ENCODE measurements around the gene KRTAP10-3. TPM values are rescaled to one million over a fixed set of nuclear protein-coding genes. Genes with fewer than 3 reads are reported as not detected.

Gene KRTAP10-3
- total and polyA plus RNA-seq, 2 of the 13 experiments (the other 11 are each of a cell fraction or from before 2014, with no cell fraction given): not detected

GRCh38 chr21:44602463-44602850, 43.9 kb upstream of the KRTAP10-3 start:
- Histone ChIP-seq H4K20me1 (ENCODE audit: insufficient read depth, low read length) (no peaks in the 10 kb centered on the region), H3K27me3 (ENCODE audit: control insufficient read depth in 1 of 2, insufficient read depth in 2 of 2, low read length in 2 of 2) (peaks cover 0 to 1% of the 10 kb centered on the region in 2 experiments; a peak in 1 of 5 replicates), H3K4me2 (ENCODE audit: low read depth, low read length) (no peak overlapping the region), H3K27ac (ENCODE audit: extremely low read length, insufficient read depth, low read length) (no peak overlapping the region), H3K4me3 (replicated peaks in 1 of 3; ENCODE audit: insufficient read depth in 1 of 3, low read depth in 2 of 3, low read length in 3 of 3) (no peak overlapping the region), H2AFZ (ENCODE audit: low read length) (no peak overlapping the region), H3K79me2 (ENCODE audit: insufficient read depth, low read length) (no peaks in the 10 kb centered on the region), H3K36me3 (replicated peaks in 1 of 2; ENCODE audit: control insufficient read depth in 1 of 2, insufficient read depth in 2 of 2, low read length in 2 of 2) (no peaks in the 10 kb centered on the region), H3K9me3 (ENCODE audit: low read length) (no peaks in the 10 kb centered on the region), H3K9ac (ENCODE audit: insufficient read depth, low read depth, low read length) (no peak overlapping the region), H3K4me1 (ENCODE audit: insufficient read depth, low read length) (no peaks in the 10 kb centered on the region)
- in situ Hi-C loops (cut with HindIII; ENCODE audit: extremely low pct_ligation_motif_present, low pct_unique_long_range_greater_than_20kb) (no loop called here), intact Hi-C loops (cut with micrococcal nuclease; ENCODE audit: unreplicated experiment) (no loop called here)
- whole genome bisulfite sequencing (ENCODE audit: low lambda C conversion rate): no CpG with 5 or more reads among the region's 21 CpGs
- CTCF ChIA-PET (ENCODE audit: low intra/inter-chr PET ratio, low total read pairs): no interaction called here
- no TSS peak for BruUV-seq (replicated peaks)
- POLR2A ChIA-PET: no interaction called here
- FAIRE-seq (no peak), ATAC-seq (no peak; the same call in 2 of the 3 replicates), DNase-seq (ENCODE audit: low spot score) (no peak)
- TF ChIP-seq BHLHE40 (IDR thresholded peaks at IDR 0.05; ENCODE audit: low read length) (no peak), EP300 (IDR thresholded peaks at IDR 0.05; ENCODE audit: low read depth in 2 of 2, low read length in 2 of 2) (no peak), EP300 (CRISPR knock-in tag; IDR thresholded peaks at IDR 0.05; ENCODE audit: borderline replicate concordance) (no peak)
- TF ChIP-seq, protein P1, sequence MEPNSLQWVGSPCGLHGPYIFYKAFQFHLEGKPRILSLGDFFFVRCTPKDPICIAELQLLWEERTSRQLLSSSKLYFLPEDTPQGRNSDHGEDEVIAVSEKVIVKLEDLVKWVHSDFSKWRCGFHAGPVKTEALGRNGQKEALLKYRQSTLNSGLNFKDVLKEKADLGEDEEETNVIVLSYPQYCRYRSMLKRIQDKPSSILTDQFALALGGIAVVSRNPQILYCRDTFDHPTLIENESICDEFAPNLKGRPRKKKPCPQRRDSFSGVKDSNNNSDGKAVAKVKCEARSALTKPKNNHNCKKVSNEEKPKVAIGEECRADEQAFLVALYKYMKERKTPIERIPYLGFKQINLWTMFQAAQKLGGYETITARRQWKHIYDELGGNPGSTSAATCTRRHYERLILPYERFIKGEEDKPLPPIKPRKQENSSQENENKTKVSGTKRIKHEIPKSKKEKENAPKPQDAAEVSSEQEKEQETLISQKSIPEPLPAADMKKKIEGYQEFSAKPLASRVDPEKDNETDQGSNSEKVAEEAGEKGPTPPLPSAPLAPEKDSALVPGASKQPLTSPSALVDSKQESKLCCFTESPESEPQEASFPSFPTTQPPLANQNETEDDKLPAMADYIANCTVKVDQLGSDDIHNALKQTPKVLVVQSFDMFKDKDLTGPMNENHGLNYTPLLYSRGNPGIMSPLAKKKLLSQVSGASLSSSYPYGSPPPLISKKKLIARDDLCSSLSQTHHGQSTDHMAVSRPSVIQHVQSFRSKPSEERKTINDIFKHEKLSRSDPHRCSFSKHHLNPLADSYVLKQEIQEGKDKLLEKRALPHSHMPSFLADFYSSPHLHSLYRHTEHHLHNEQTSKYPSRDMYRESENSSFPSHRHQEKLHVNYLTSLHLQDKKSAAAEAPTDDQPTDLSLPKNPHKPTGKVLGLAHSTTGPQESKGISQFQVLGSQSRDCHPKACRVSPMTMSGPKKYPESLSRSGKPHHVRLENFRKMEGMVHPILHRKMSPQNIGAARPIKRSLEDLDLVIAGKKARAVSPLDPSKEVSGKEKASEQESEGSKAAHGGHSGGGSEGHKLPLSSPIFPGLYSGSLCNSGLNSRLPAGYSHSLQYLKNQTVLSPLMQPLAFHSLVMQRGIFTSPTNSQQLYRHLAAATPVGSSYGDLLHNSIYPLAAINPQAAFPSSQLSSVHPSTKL (CRISPR knock-in tag; IDR thresholded peaks at IDR 0.05): no peak
